Measurements from ENCODE around the gene BBS1.
"Not testable (repeated sequence)": the region's sequence is repeated elsewhere in the genome, so short reads cannot be mapped to it uniquely, and the experiment has no call there.

BBS1 gene

GRCh38 chr11:66524304-66525040, 14.0 kb downstream of the BBS1 start:
- DNase-seq (ENCODE audit: low spot score): no peak

GRCh38 chr11:66529069-66529468, 18.6 kb downstream of the BBS1 start:
- DNase-seq (ENCODE audit: low spot score): no peak

- DNase-seq (ENCODE audit: low spot score): no peak
Observed at GRCh38 chr11:66529655-66530054, 19.2 kb downstream of the BBS1 start.

- no peak for DNase-seq (ENCODE audit: low spot score)
Observed at GRCh38 chr11:66530927-66531709, 20.7 kb downstream of the BBS1 start.

GRCh38 chr11:66531841-66532240, 21.4 kb downstream of the BBS1 start:
- no peak for DNase-seq (ENCODE audit: low spot score)

GRCh38 chr11:66532784-66533183, 22.3 kb downstream of the BBS1 start:
- no peak for DNase-seq (ENCODE audit: low spot score)

GRCh38 chr11:66539170-66539869, 28.9 kb downstream of the BBS1 start:
- DNase-seq (ENCODE audit: low spot score): no peak

GRCh38 chr11:66539870-66540213, 29.4 kb downstream of the BBS1 start:
- no peak for DNase-seq (ENCODE audit: low spot score)

- DNase-seq (ENCODE audit: low spot score): not testable (repeated sequence)
Observed at GRCh38 chr11:66540598-66540997, 30.2 kb downstream of the BBS1 start.

- DNase-seq (ENCODE audit: low spot score): no peak
Observed at GRCh38 chr11:66541892-66542291, 31.5 kb downstream of the BBS1 start.

- peak; percentile 68 for DNase-seq (ENCODE audit: low spot score)
Observed at GRCh38 chr11:66542362-66542761, 31.9 kb downstream of the BBS1 start.

GRCh38 chr11:66543263-66544107, 33.0 kb downstream of the BBS1 start:
- DNase-seq (ENCODE audit: low spot score): no peak

GRCh38 chr11:66544952-66545351, 34.5 kb downstream of the BBS1 start:
- DNase-seq (ENCODE audit: low spot score): not testable (repeated sequence)

GRCh38 chr11:66545701-66546367, 35.4 kb downstream of the BBS1 start, which contains the start of gene ZDHHC24:
Gene ZDHHC24 (minus strand): TSS chr11:66546048. CDS start chr11:66546003, 45 bp downstream.
- peak; percentile 100 for DNase-seq (ENCODE audit: low spot score)

- DNase-seq (ENCODE audit: low spot score): peak; percentile 67
Observed at GRCh38 chr11:66546368-66546965, 36.0 kb downstream of the BBS1 start, which contains the start of gene ACTN3. Gene ACTN3 (plus strand): TSS chr11:66546903. CDS start chr11:66546938, 35 bp downstream.

GRCh38 chr11:66546966-66547661, 36.7 kb downstream of the BBS1 start:
- no peak for DNase-seq (ENCODE audit: low spot score)

GRCh38 chr11:66547662-66548009, 37.2 kb downstream of the BBS1 start:
- no peak for DNase-seq (ENCODE audit: low spot score)

- no peak for DNase-seq (ENCODE audit: low spot score)
Observed at GRCh38 chr11:66548041-66548440, 37.6 kb downstream of the BBS1 start.

- DNase-seq (ENCODE audit: low spot score): no peak
Observed at GRCh38 chr11:66548774-66549630, 38.6 kb downstream of the BBS1 start.
